Ishikawa (cell line): ENCODE measurements around the gene PTPRD.

Experiments used
- CEBPB ChIP-seq: IDR thresholded peaks from 2 replicates; pipeline ENCODE4 v1.6.1; 2012
- CREB1 ChIP-seq: IDR thresholded peaks from 2 replicates; pipeline ENCODE4 v1.6.1; 2012; ENCODE audit warnings: low read depth
- EGR1 ChIP-seq: IDR thresholded peaks from 2 replicates; pipeline ENCODE4 v1.6.1; 2012
- EP300 ChIP-seq: IDR thresholded peaks from 2 replicates; pipeline ENCODE4 v1.6.1; 2012; ENCODE audit warnings: borderline replicate concordance
- FOXM1 ChIP-seq: IDR thresholded peaks from 2 replicates; pipeline ENCODE4 v1.6.1; 2012; ENCODE audit warnings: low read depth, borderline replicate concordance
- MAX ChIP-seq: IDR thresholded peaks from 2 replicates; pipeline ENCODE4 v1.6.1; 2012
- NFIC ChIP-seq: IDR thresholded peaks from 2 replicates; pipeline ENCODE4 v1.6.1; 2012
- RAD21 ChIP-seq: IDR thresholded peaks from 2 replicates; pipeline ENCODE4 v1.6.1; 2012; ENCODE audit warnings: low read depth
- REST ChIP-seq: IDR thresholded peaks from 2 replicates; pipeline ENCODE4 v1.6.1; 2012; ENCODE audit warnings: low read depth, mild to moderate bottlenecking
- TAF1 ChIP-seq: IDR thresholded peaks from 2 replicates; pipeline ENCODE4 v1.6.1; 2012; ENCODE audit warnings: low read depth, mild to moderate bottlenecking
- TCF12 ChIP-seq: IDR thresholded peaks from 2 replicates; pipeline ENCODE4 v1.6.1; 2012; ENCODE audit warnings: low read depth
- TEAD4 ChIP-seq: IDR thresholded peaks from 2 replicates; pipeline ENCODE4 v1.6.1; 2012
- USF1 ChIP-seq: IDR thresholded peaks from 2 replicates; pipeline ENCODE4 v1.6.1; 2012
- YY1 ChIP-seq: IDR thresholded peaks from 2 replicates; pipeline ENCODE4 v1.6.1; 2012; ENCODE audit warnings: low read depth
- ZBTB7A ChIP-seq: IDR thresholded peaks from 2 replicates; pipeline ENCODE4 v1.6.1; 2012; ENCODE audit warnings: low read depth

PTPRD gene

GRCh38 chr9:9970514-9970913 is 642.3 kb downstream of the PTPRD start:
- TF ChIP-seq USF1, result no peak
- no peak for TF ChIP-seq TEAD4
- no peak for TF ChIP-seq EP300
- no peak for TF ChIP-seq RAD21
- no peak for TF ChIP-seq TCF12
- TF ChIP-seq MAX, result no peak
- TF ChIP-seq TAF1, result no peak
- TF ChIP-seq EGR1, result no peak
- no peak for TF ChIP-seq YY1
- TF ChIP-seq CREB1, result no peak
- TF ChIP-seq FOXM1, result no peak
- no peak for TF ChIP-seq NFIC
- TF ChIP-seq ZBTB7A, result no peak
- no peak for TF ChIP-seq REST
- TF ChIP-seq CEBPB, result no peak

- TF ChIP-seq CEBPB, result no peak
- TF ChIP-seq YY1, result no peak
- no peak for TF ChIP-seq TCF12
- no peak for TF ChIP-seq TAF1
- no peak for TF ChIP-seq ZBTB7A
- TF ChIP-seq EGR1, result no peak
- no peak for TF ChIP-seq MAX
- no peak for TF ChIP-seq TEAD4
- TF ChIP-seq NFIC, result no peak
- TF ChIP-seq FOXM1, result no peak
- TF ChIP-seq USF1, result no peak
- no peak for TF ChIP-seq RAD21
- TF ChIP-seq REST, result no peak
- no peak for TF ChIP-seq EP300
- no peak for TF ChIP-seq CREB1
These were observed 649.0 kb downstream of the PTPRD start for GRCh38 chr9:9963841-9964240.

GRCh38 chr9:9961934-9962333 is 650.9 kb downstream of the PTPRD start:
- TF ChIP-seq MAX (no peak), FOXM1 (no peak), USF1 (no peak), RAD21 (no peak), REST (no peak), NFIC (no peak), EGR1 (no peak), CREB1 (no peak), CEBPB (no peak), ZBTB7A (no peak), EP300 (no peak), TCF12 (no peak), TEAD4 (no peak), YY1 (no peak)

GRCh38 chr9:9961487-9961886 is 651.3 kb downstream of the PTPRD start:
- no peak for TF ChIP-seq YY1
- TF ChIP-seq ZBTB7A, result no peak
- no peak for TF ChIP-seq CEBPB
- TF ChIP-seq TEAD4, result no peak
- no peak for TF ChIP-seq FOXM1
- no peak for TF ChIP-seq EGR1
- TF ChIP-seq EP300, result no peak
- TF ChIP-seq CREB1, result no peak
- no peak for TF ChIP-seq TCF12
- no peak for TF ChIP-seq USF1
- no peak for TF ChIP-seq REST
- no peak for TF ChIP-seq RAD21
- no peak for TF ChIP-seq MAX
- no peak for TF ChIP-seq NFIC
- no peak for TF ChIP-seq TAF1
